GM21619 (cell line): ENCODE measurements around the gene NKD1.

Experiments
- ATAC-seq: cut with Tn5 transposase; IDR thresholded peaks from one replicate; pipeline ENCODE4 v1.9.1; 2021; ENCODE audit not compliant: unreplicated experiment

The NKD1 gene

DNA sequence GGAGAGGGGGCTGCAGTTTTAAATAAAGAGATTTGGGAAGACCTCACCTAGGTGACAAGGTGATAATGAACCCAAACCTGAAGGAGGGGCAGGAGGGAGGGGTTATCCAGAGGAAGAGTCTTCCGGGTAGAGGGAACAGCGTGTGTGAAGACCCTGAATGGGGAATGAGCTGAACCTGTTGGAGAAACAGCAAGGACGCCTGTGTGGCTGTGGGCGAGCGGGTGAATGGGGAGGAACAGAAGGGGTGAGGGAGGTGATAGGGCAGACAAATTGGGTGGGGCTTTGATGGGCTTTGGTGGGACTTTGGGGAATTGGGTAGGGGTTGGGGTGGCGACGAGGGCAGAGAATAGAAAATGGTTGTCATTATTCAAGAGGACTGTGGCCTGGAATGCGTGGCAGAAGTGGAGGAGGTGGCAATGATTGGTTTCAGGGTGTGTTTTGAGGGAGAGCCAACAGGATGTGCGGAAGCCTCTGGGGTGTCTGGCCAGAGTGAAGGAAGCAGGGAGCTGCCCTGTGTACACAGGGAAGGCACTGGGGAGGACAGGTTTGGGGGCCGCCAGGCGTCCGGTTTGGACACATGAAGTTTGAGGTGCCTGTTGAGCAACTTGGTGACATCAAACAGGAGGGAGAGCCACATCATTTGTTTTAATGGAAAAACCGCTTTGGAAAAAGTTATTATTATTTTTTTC lies 48.7 kb downstream of the NKD1 start:
- no peak for ATAC-seq

DNA sequence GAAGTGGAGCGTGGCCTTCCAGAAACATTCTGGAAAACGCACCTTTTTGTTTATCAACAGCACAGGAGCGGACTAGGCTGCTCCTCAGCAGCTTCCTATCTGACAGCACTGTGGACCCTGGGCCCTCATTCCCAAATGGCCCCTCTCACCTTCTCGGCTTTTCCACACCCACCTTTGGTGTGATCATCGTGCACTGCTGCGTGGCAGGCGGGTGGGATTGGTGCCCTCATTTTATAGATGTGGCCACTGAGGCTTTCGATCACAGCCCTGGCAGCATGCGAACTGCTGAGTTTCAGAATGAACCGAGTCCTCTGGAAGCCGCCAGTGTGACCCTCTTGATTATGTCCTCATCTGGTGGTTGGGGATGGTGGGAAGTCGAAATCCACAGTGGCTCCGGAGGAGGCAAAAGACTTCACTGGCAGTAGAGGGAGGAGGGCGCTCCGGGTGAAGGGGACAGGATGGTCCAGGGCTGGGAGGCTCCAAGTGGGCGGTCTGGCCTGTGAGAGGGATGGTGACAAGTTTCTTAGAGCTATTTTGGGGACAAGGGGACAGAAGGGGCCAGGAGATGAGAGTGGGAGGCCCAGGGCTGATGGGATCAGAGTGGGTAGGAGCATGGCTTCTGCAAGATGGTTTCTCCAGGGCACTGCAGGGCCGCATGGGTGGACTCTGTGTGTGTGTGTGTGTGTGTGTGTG lies 49.5 kb downstream of the NKD1 start:
- no peak for ATAC-seq

DNA sequence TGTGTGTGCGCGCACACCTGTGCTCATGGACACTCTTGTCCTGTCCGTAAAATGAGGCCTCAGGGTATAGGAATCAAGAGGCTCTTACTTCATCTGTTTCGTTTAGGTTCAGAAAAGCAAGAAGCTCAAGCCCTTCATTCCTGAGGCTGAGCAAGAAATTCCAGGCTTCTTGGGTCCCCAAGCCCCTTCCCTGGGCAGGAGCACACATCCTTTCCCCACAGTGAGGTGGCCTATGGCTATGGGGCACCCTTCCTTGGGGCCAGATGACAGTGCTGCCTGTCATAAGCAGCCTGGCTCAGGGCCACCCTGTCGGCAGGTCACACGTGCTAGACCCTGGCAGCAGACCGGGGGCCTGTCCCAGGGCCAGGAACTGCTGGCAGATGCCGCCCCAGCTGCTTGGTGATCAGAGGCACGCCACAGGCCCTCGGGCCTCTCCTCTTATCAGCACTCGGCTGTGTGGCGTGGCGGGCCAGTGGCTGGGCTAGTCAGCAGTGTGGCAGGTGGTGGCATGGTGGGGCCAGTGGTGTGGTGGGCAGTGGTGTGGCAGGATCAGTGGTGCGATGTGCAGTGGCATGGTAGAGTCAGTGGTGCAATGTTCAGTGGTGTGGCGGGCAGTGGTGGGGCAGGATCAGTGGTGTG lies 50.2 kb downstream of the NKD1 start:
- ATAC-seq = no peak

DNA sequence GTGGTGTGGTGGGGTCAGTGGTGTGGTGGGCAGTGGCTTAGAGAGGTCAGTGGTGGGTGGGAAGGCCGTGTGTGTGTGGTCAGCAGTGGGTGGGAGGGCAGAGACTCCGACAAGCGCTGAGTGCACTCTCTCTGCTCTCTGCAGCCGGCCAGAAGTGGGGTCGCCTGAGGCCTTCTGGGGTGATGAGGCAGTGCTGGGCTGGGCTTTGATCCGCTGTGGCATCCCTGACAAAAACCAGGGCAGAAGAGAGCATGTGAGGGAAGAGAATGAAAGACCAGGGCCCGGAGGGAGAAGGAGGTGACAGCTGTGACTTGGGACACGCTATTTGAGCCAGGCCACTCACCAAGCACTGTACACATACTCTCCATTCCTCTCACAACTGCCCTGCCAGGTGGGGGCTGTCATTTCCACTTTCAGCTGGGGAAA lies 50.8 kb downstream of the NKD1 start:
- ATAC-seq = no peak

DNA sequence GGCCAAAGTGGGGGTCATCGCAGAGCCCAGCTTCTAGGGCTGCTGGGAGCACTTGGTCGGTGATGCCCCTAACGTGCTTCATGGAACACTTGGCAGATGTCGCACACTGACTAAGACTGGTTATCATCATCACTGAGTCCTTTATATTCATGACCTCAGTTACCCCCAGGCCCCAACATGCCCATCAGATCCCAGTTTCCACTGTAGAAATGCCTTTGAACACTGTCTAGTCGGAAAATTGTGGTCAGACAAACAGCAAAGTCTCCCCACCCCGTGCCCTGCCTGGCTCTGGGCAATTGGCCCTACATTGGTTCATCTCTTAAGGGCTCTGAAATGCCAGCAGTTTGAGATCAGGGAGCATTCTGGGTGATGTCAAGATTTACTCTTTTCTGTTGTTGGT lies 51.3 kb downstream of the NKD1 start:
- ATAC-seq = no peak

DNA sequence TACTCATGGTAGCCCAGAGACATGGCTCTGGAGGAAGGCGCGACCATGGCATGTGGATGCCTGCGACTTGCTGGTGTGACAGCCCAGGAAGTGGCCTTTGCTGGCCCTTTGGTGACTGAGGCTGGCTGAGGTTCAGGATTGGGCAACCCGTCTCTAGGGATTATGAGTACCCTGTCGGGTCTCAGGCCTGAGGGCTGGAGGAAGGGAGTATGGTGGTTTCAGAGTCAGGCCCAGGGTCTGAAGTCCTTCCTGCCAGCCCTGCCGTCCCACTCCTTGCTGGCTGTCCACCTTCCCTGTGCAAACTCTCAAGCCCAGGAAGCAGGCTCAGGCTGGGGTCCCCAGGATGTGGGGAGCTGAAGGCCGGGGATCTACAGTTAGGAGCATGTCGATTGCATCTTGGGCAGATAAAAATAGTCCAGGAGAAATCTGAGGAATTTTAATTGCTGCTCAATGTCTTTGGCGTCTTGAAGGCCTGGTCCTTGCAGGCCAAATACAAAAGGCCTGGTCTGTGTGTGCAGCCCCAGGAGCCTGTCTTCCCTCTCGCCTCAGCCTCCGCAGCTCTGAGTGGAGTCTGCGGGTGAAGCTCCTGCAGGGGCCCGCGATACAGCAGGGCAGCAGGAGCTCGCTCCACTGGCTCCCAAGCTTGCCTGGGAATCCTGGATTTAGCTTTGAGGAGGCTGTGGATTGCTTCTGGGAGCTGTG lies 52.5 kb downstream of the NKD1 start:
- no peak for ATAC-seq

DNA sequence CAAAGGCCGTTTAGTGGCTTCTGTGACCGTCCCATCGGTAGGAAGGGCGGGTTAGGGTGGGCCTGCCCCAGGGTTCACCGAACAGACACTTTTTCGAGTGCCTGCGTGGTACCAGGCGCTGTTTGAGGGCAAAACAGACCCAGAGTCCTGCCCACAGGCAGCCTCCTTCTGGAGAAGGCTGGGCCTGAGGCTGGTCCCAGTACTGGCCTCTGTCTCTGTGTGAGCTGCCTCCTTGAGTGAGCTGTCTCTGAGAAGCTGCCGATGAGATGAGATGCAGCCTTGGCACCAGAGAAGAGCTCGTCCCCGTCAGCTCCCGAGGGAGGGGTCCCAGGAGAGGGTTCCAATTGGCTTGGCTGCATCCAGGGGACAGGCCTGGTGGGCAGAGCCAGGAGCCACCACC lies 53.1 kb downstream of the NKD1 start:
- ATAC-seq = no peak

DNA sequence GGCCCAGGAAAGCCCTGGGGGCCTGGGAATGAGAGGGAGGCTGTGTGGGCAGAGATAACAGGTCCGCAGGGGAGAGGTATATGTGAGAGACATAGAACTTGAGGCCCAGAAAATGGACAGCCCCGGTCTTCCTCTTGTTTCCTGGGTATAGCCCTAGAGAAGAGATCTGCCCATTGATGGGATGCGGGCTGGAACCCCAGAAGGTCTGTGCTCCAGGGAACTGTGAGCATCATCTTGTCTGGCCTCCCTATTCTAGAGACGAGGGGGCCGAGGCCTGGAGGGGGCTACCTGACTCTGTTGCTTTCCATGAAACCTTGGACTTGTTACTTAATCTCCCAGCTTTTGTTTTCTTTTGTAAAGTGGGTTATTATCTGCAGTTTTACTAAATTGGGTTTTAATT lies 53.9 kb downstream of the NKD1 start:
- no peak for ATAC-seq

DNA sequence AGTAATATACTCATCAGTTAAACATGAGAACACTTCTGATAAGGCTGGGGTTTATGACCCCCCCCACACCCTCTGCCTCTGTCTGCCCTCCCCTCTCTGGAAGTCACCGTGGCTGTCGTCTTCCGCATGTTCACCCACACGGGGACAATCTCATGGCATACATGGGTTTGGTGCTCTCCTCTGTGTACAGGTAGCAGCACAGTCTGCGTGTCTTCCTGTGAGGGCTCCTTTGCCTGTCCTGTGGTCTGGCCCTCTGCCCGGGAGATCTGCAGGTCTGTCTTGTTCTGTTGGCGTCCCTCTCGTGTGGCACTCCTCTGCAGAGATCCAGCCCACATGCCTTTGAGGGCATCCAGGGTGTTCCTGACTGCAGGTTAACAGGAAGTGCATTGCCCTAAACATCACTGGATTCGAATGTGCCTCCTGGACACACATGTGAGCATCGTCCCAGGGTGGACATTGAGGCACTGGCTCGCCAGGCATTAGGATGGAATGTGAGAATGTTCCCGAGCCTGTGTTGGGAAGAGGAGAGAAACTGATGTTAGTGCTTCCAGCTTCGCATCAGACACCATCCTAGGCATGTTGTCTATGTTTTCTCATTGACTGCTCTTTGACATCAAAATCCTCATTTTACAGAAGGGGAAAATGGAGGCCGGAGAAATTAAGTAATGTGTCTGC lies 54.5 kb downstream of the NKD1 start:
- ATAC-seq = no peak

DNA sequence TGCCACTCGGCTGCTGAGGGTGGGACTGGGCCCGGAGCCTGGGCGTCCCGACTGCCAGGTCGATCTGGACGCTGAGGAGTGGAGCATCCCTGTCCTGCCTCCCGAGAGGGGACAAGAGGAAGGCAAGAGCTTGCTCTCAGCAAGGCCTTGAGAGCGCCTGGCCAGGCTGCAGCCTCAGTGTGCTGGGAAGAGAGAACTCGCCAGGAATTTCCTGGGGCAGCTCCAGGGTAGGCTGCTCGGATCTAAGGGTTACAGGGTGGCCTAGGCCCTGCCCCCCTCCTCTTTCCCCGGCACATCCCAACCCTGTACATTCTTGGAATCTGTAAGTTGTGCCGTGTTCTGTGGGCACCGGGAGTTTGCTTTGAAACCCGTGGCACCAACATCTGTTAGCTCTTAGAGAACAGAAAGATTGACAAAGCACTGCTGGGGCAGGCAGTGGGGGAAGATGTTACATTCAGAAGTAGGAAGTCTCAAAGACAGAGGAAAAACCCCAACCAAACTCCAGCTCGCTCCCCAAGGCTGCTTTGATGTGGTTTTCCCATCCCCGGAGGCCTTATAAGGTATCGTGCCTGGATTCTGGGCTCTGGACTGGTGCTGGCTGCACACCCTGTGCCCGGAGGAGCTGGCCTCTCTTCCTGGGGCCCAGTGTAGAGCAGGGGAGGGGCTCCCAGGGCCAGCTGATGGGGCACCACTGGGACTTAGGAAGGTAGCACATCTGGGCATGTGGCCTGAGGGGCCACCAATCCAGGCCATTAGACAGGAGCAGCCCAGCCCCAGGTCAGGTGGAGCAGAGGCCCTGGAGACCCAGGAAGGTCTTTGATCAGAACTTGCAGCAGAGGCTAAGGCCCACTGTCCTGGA lies 55.2 kb downstream of the NKD1 start:
- ATAC-seq = no peak

DNA sequence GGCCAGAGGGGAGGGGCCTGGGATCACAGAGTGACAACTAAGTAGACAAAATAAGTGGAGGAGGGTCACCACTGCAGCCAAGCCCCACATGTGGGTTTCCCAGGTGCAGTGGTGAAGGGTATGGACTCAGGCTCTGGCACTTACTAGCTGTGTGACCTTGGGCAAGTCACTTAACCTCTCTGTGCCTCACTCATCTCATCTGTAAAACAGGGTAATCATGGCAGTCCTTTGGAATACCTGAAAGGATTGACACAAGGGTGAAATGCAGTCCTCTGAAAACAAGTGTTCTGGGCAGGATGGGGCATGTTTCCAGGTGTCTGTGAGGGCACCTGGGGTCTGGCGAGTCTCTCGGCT lies 55.8 kb downstream of the NKD1 start:
- no peak for ATAC-seq

DNA sequence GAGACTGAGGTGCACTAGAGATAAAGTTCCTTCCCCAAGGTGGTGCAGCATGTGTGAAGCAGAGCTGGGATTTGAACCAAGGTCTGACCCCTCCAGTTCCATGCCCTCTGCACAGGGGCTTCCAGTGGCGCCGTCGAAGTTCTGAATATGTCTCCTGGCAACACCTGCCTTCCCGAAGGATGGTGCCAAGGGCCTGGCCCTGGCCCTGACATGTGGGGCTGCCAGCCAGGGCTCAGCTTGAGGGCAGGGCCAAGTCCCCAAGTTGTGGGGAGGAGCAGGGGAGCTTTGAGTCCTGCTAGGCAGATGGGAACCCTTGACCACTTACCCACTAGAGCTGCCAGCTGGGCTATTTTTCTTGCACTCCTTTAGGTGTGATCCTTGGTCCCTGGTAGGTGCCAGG lies 56.4 kb downstream of the NKD1 start:
- no peak for ATAC-seq

DNA sequence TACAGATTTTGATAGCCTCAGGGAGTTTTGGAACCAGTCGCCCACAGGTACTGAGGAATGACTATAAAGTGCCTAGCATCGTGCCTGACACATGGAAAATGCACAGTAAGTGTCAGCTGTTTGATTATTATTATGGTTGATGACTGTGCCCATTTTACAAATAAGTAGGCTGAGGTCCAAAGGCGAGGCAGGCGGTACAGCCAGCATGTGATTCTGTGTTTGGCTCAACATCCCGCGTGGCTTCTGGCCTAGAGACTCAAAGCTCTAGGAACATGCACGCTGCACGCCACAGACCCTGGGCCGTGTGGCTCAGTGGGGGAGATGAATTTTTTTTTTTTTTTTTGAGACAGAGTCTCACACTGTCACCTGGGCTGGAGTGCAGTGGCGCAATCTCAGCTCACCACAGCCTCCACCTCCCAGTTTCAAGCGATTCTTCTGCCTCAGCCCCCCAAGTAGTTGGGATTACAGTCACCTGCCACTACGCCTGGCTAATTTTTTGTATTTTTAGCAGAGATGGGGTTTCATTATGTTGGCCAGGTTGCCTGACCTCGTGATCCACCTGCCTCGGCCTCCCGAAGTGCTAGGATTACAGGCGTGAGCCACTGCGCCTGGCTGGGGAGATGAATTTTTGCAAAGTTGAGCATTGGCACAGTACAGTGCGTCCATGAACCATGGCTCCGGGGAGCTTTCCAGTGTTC lies 57.7 kb downstream of the NKD1 start:
- ATAC-seq = no peak

DNA sequence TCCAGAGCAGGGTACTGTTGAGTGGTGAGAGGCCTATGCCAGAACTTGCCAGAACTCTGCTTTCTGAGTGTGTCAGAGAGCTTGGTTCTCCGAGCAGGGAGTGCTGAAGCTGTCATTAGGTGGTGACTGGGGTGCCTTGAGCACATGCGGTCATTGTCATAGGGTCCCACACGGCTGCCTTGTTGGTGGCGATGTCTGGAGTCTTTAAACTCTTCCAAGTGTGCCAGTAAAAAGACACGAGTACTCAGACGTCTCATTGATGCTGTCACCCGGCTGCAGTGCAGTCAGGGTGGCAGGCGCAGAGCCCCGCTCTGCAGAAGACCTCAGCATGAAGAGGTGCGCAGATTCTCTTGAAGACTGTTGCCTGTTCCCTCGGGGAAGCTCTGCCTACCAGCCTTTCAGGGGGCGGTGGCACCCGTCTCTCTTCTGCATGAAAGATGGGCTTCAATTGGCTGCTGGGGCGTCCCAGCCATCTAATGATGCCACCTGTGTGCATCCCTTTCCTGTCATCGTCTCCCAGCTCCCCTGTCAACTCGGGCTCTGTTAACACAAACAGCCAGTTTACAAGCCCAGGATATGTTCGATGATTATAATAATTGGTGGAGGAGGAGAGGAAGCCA lies 58.3 kb downstream of the NKD1 start:
- ATAC-seq = no peak

DNA sequence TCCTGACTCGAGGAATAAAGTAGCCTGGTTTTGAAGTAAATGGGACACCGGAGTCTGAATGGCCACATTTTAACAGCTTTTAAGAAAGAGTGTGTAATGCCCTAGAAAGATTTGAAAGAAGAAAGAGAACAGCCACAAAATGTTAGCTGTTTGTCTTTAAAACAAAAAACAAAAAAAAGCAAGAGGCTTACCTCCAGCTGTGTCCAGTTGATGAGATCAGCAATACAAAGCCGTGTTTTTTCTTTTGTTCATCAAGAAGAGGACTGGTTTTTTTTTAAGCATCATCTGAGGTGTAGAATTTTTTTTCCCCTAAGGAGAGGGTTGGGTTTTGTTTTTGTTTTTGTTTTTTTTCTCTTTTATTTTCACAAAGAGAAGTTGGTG lies 58.8 kb downstream of the NKD1 start:
- no peak for ATAC-seq

DNA sequence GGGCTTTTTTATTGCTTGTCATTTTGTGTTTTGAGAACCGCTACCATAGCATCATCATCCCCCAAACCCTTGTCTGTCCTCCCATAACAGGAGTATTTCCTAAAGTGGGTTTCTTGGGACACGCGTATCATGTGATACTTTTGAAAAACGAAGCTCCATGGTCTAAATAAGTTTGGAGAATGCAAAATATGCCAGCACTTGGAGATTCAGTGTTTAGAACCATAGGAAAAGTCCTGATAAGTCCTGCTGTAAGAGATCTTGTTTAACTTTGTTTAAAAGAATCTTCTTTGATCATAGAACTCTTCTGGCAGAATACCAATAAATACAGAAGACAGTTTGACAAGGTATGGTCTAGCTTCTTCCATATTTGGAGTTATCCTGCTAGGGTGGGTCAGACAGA lies 59.3 kb downstream of the NKD1 start:
- ATAC-seq = no peak

DNA sequence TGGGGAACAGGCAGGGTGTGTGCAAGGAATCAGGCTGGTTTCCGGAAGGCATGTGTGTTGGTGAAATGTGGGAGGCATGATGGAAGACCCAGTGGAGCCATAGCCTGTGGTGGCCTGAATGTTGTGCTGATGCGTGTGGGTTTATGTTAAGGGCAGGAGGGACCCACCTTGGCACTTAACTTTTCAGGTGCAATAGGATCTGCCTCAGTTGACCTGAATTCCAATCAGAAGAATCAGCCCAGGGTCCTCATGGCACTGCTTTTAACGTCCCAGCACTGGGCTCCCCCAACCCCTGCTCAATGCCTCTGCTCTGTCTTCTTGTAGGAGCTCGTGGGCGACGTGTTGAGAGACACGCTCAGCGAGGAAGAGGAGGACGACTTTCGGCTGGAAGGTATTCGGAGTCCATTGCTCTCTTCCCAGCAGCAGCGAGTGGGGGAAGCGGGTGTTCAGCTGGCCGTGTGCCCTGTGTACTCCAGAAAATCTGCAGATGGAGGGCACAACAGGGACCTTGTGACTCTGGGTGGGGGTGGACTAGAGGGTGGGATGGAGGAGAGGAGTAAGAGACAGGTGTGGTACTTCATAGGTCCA lies 59.9 kb downstream of the NKD1 start:
- no peak for ATAC-seq

DNA sequence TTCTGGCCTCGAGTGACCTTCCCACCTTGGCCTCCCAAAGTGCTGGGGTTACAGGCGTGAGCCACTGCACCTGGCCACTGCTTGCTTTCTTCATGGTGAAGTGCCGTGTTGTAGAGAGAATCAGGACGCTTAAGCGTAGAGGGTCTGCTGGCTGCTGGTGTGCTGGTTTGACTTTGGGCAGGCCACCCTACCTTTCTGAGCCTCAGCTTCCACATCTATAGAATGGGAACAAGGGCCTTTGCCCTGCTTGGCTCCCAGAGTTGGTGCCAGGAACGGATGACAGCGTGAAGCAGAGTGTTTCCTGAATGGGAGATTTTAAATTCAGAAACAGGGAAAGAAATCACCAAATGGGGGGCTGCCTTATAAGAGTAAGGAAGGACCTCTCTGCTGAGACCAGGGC lies 60.9 kb downstream of the NKD1 start:
- ATAC-seq = no peak

DNA sequence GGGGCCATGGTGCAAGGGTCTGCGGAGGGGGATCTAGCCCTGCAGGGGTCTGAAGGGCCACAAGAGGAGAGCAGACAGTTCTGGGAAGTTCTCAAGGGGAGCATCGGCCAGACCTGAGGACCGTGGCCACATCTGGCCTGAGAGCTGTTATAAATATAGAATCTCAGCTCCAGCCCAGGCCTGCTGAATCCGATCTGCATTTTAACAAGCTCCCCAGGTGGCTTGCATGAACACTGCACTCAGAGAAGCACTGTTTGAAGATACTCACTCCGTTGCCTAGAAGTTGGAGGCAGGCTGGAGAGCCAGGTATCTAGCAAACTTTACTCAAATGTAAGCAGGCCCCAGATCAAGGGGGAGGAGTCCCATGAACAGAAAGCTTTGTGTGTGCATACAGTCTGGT lies 61.3 kb downstream of the NKD1 start:
- no peak for ATAC-seq
